A673 (cell line): Measurements from ENCODE around the gene GNA15. TPM values are rescaled to one million over a fixed set of nuclear protein-coding genes. Genes with fewer than 3 reads are reported as not detected.

Experiments used
- BruUV-seq: library from RNA; stranded (reverse); fragments of 400-500 nt; replicated peaks from 2 replicates; lab custom pipeline; 2021; lab: Mats Ljungman, UMichigan
- CTCF ChIA-PET: fragments of 300-600 bp; sonication (Branson Sonifier 250); formaldehyde crosslinking; loops from one replicate; lab custom pipeline; 2022; ENCODE audit warnings: antibody characterized with exemption; lab: Charles Lee
- POLR2A ChIA-PET: fragments of 300-600 bp; sonication (Branson Sonifier 250); formaldehyde crosslinking; loops from one replicate; lab custom pipeline; 2022; ENCODE audit warnings: antibody characterized with exemption; ENCODE audit not compliant: low non-redundant PET; lab: Charles Lee
- DNase-seq: peaks from one replicate; pipeline ENCODE4 v3.0.0-alpha.2; 2015; ENCODE audit warnings: low spot score
- H3K27ac ChIP-seq: fragments of 200-600 bp; sonication (generic); 2 replicates; pipeline ENCODE4 v1.5.1; 2016; ENCODE audit warnings: mixed run types, low read depth, mild to moderate bottlenecking, mixed read lengths, antibody characterized with exemption, low read length; ENCODE audit not compliant: poor library complexity, severe bottlenecking
- H3K27me3 ChIP-seq: fragments of 200-600 bp; sonication (generic); replicated peaks from 2 replicates; pipeline ENCODE4 v1.6.1; 2017; ENCODE audit warnings: mixed run types, low read depth, mild to moderate bottlenecking, mixed read lengths, antibody characterized with exemption, low read length; ENCODE audit not compliant: insufficient read depth, poor library complexity
- H3K36me3 ChIP-seq: fragments of 200-600 bp; sonication (generic); 2 replicates; pipeline ENCODE4 v1.6.1; 2016; ENCODE audit warnings: mixed run types, mild to moderate bottlenecking, mixed read lengths, antibody characterized with exemption, low read length; ENCODE audit not compliant: insufficient read depth, poor library complexity, severe bottlenecking
- H3K4me1 ChIP-seq: fragments of 200-600 bp; sonication (generic); 2 replicates; pipeline ENCODE4 v1.6.1; 2017; ENCODE audit warnings: mixed run types, mild to moderate bottlenecking, mixed read lengths, antibody characterized with exemption, low read length; ENCODE audit not compliant: insufficient read depth, poor library complexity, severe bottlenecking
- H3K4me3 ChIP-seq: fragments of 200-600 bp; sonication (generic); 2 replicates; pipeline ENCODE4 v1.5.1; 2016; ENCODE audit warnings: low read depth, mixed run types, mild to moderate bottlenecking, mixed read lengths, low read length; ENCODE audit not compliant: poor library complexity, severe bottlenecking
- H3K9me3 ChIP-seq: fragments of 200-600 bp; sonication (generic); 2 replicates; pipeline ENCODE4 v1.6.1; 2016; ENCODE audit warnings: mixed run types, low read depth, mild to moderate bottlenecking, mixed read lengths, antibody characterized with exemption, low read length; ENCODE audit not compliant: poor library complexity, severe bottlenecking
- CTCF ChIP-seq: fragments of 300-800, 200-600 bp; sonication (generic); conservative IDR thresholded peaks from 2 replicates; pipeline ENCODE4 v1.5.1; 2017; ENCODE audit warnings: low read depth, mild to moderate bottlenecking, antibody characterized with exemption, low read length, moderate library complexity, mixed read lengths
- EZH2 ChIP-seq: fragments of 200-600 bp; sonication (generic); IDR thresholded peaks from 2 replicates; pipeline ENCODE4 v1.6.1; 2017; ENCODE audit warnings: borderline replicate concordance, low read depth, mild to moderate bottlenecking, mixed read lengths, antibody characterized with exemption, low read length; ENCODE audit not compliant: poor library complexity, severe bottlenecking
- intact Hi-C: fragments of 100-400 bp; cut with micrococcal nuclease; formaldehyde crosslinking; loops from one replicate; pipeline ENCODE4 v1.10.0; 2022; ENCODE audit not compliant: unreplicated experiment
- total RNA-seq: library from RNA; stranded (reverse); gene quantifications from 2 replicates; pipeline ENCODE4 v1.2.3, GENCODE V29; 2021

Gene GNA15
- total RNA-seq, 1 experiment from 2014 or later: 0.26 TPM

- Histone ChIP-seq H3K27me3 (no peaks in the 10 kb centered on the region), H3K36me3 (peaks cover 8% of the 10 kb centered on the region), H3K9me3 (no peaks in the 10 kb centered on the region), H3K4me3 (peak overlapping the region; percentile 98), H3K27ac (peak overlapping the region; percentile 82), H3K4me1 (peaks cover 17% of the 10 kb centered on the region)
- ChIA-PET POLR2A (no interaction called here), CTCF (no interaction called here)
- DNase-seq: no peak
- no TSS peak for BruUV-seq
- intact Hi-C loops: no loop called here
- TF ChIP-seq CTCF (no peak), EZH2 (no peak)
These were observed 52.1 kb downstream of the GNA15 start for GRCh38 chr19:3187662-3188511.

- TF ChIP-seq CTCF (no peak), EZH2 (no peak)
- no peak for DNase-seq
- ChIA-PET POLR2A (no interaction called here), CTCF (no interaction called here)
- Histone ChIP-seq H3K4me3 (no peak overlapping the region), H3K9me3 (no peaks in the 10 kb centered on the region), H3K27ac (no peak overlapping the region), H3K27me3 (no peaks in the 10 kb centered on the region), H3K4me1 (peaks cover 17% of the 10 kb centered on the region), H3K36me3 (peaks cover 11% of the 10 kb centered on the region)
- BruUV-seq: no TSS peak
- intact Hi-C loops: no loop called here
These were observed 53.1 kb downstream of the GNA15 start for GRCh38 chr19:3188627-3189596.

- TF ChIP-seq CTCF (no peak), EZH2 (no peak)
- Histone ChIP-seq H3K36me3 (peaks cover 12% of the 10 kb centered on the region), H3K27me3 (no peaks in the 10 kb centered on the region), H3K4me1 (peaks cover 13% of the 10 kb centered on the region), H3K9me3 (no peaks in the 10 kb centered on the region), H3K27ac (no peak overlapping the region), H3K4me3 (no peak overlapping the region)
- intact Hi-C loops: no loop called here
- ChIA-PET CTCF (no interaction called here), POLR2A (no interaction called here)
- no TSS peak for BruUV-seq
- no peak for DNase-seq
These were observed 54.1 kb downstream of the GNA15 start for GRCh38 chr19:3189702-3190469.
